ENCODE data around the gene COL25A1.
"Not testable (repeated sequence)": the region's sequence is repeated elsewhere in the genome, so short reads cannot be mapped to it uniquely, and the experiment has no call there.

COL25A1 gene

DNA sequence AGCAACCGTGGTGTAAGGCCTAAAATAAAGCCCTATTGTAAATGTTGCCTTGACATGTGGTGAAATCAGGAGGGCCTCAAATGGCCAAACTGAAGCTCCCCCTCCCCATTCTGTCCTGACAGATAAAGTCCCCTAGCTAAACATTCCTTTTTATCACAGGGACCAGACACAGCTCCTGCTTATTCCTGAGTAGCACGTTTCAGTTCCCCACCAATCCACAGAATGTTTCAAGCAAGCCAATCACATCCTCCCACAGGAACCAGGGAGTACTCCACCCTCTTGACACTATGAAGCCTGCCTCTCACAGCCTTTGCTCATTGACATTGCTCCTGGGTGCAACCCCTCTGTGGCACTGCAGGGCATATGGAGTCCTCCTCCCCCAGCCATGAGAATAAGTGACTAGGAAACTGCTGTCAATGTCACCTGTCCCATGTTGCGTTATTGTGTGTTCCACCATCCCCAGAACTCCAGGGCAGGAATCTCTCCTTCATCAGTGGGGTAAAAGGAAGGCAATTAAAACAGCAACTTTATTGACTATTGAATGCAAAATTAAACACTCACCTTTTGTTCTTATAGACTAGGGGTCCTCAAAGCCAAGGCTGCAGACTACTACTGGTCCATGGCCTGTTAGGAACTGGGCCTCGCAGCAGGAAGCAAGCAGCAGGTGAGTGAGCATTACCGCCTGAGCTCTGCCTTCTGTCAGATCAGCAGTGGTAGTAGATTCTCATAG is 128.1 kb downstream of the COL25A1 start:
- in situ Hi-C loops (cut with MboI; ENCODE audit: low sequenced_read_pairs): no loop called here

DNA sequence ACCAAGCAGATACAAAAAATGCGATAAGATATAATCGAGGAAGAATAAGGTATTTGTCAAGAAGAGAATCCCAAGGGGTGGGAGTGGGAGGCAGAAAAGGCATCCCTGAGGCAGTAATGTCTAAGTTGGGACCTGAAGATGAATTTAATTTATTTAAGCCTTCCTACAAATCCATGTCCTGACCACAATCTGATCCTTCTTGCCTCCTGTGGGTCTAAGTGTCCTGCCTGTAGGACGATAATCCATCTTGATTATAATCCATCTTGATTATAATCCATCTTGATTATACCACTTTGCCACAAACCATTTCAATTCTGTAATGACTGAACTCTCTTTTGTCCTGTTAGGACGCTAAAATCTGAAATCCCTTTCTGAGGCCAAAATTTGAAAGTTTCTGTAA is 130.2 kb downstream of the COL25A1 start:
- in situ Hi-C loops (cut with MboI; ENCODE audit: low sequenced_read_pairs): no loop called here

DNA sequence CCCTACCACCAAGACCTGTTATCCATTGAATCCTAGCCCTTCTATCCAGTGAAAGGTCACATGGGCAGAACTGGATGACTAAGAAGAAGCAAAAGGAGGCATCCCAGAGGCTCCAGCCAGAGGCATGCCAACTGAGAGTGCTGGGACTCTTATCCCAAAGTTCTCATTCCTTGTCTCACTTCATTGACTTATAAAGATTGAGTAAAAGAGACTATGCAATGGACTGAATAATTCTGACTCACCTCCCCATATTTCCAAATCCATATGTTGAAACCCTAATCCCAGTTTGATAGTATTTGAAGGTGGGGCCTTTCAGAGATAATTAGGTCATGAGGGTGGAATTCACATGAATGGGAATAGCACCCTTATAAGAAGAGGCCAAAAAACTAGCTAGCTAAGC is 131.4 kb downstream of the COL25A1 start:
- in situ Hi-C loops (cut with MboI; ENCODE audit: low sequenced_read_pairs): no loop called here

DNA sequence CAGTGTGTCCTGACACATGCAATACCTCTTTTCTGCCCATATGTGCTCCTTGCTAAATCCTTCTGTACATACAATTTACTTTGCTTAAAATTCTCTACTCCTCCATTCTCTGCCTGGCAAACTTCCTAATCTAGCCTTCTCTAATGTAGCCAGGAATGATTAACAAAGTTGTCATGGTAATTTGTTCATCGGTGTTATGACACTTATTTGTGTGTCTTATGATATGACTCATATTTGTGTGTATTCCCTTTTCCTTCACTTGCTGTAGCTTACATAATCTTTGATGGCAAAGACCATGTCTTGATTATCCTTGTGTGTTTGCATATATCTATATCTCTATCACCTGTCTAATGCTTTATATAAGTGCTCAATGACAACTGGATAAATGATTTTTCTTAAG is 133.3 kb downstream of the COL25A1 start:
- in situ Hi-C loops (cut with MboI; ENCODE audit: low sequenced_read_pairs): no loop called here

DNA sequence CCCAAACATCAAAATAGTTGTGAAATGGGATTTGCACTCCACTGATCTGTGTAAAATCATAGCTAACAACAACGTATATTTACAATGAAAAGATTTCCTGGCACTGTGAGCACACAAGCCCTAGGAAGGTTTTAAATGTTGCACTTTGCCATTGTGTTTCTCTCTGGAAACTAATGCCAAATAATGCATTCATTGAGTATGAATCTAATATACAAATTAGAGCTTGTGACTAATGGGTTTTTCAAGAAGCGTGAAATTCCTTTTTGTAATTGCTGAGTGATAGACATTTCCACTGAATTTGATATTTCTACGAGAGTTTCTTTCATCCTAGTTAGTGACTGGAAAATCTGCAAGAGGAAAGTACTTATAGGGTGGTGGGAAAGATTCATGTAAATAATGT is 135.9 kb downstream of the COL25A1 start:
- in situ Hi-C loops (cut with MboI; ENCODE audit: low sequenced_read_pairs): no loop called here

DNA sequence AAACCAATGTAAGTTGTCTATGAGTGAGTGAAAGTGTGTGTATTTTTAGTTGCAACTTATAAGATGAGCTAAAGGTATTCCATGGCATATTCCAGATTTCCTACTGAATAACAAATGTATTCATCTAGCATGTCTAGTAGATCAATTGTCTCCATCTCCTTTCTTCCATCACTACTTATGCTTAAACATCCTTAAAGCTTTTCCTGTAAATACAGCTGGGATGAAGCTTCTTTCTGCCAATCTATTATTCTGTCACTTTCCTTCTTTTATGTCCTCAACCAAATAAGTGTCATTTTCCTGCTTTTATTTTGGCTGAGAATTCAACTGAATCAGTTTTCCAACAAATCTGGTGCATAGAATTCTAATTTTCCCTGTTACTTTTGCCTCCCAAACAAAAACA is 136.3 kb downstream of the COL25A1 start:
- in situ Hi-C loops (cut with MboI; ENCODE audit: low sequenced_read_pairs): no loop called here

DNA sequence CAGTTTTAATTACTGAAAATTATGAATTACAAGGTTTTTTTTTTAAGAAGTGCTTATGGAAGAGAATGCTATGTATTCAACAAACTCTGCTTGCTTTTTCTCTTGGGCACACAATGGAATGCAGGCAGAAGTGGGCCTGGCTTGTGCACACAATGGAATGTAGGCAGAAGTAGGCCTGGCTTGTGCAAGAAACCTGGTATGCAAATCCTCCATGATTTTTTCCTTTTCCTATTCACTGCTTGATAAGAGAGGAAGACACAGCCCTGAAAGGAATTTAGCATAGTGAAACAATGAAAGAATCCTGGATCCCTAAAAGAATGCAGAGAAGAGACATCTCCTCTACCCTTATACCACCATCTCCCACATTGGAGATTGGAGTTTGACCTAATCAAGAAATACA is 138.4 kb downstream of the COL25A1 start:
- in situ Hi-C loops (cut with MboI; ENCODE audit: low sequenced_read_pairs): no loop called here

DNA sequence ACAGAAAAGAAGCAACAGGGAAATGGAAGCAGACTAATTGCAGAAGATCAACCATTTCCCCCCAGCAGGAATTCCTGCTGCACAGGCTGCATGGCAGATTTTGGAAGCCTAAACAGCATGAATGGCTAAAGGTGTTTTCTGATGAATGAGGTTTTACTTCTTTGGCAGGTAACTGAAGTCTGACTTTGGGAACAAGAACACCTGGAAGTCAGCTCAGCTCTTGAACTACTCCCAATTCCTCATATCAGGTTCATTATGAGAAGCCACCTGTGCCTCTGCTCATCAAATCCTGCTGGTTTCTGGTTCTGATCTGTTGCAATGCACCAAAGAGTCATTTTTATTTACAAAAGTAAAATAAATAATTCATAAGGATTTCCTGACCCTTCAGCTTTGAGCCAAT is 139.0 kb downstream of the COL25A1 start:
- in situ Hi-C loops (cut with MboI; ENCODE audit: low sequenced_read_pairs): no loop called here

DNA sequence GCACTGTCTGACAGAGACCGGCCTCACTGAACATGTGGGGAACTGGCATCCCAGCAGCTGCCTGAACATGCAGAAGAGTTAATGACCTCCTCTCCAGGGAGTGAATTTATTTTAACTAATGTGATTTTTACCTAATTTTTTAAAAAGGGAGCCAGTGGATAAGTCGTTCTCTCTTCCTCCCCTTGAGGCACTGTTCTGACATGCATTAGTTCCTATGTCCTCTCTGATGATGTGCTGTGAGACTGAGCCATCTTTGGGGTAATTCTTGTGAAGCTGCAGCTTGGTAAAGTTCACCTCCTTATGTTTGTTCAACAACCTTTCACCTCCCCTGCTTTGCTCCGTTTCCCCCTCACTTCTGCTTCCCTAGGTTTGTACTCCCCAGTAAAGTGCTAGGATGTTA is 139.7 kb downstream of the COL25A1 start:
- in situ Hi-C loops (cut with MboI; ENCODE audit: low sequenced_read_pairs): no loop called here

DNA sequence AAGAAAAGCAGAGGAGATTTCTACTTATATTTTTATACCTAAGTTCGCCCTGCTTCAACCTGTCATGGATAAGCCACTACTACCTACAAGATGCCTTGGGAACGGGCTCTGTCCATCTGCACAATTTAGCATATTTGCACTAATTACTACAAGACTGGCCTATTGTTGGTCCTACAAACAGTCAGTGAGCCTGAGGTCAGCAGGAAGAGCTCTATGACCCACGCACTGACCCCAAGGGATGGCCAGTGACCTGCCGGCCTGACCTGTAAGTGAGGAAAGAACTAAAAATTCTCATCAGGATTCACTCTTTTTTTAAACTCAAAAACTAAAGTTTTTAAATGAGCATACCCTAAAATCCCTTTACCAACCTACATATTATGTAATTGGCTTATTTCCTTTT is 142.0 kb downstream of the COL25A1 start:
- in situ Hi-C loops (cut with MboI; ENCODE audit: low sequenced_read_pairs): no loop called here

DNA sequence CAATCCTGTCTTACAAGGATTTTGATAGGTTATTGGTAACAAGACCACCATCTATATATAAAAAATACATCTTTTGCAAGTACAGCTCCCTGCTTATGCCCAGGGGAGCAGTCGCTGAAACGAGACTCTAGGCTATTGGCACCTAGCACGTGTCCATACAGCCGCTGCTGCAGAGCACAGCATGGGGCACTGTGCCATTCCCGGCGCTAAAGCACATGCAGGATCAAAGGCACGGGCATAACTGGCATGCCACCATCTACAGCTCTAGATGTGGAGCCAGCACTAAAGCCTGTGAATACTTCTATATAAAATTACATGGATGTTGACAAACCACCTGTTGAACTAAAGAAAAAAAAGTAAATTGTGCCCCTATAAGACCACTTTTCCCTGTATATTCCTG is 144.8 kb downstream of the COL25A1 start:
- in situ Hi-C loops (cut with MboI; ENCODE audit: low sequenced_read_pairs): no loop called here

DNA sequence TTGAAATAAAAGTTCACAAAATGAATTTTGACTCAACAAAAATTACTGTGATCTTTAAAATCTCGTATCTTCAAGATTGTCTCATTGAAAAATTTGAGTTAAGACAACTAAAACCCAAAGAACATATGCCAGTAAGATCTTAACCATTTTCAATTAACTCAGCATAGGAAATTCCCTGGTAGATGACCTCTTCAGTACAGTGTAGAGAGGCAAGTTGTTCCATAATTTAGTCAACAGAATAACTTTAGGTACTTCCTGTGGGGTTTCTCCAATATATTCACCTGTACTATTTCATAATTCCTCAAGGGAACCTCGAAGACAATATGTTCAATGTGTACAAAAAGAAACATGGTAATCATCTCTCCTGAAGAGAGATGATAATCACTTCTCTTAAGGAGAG is 145.3 kb downstream of the COL25A1 start:
- in situ Hi-C loops (cut with MboI; ENCODE audit: low sequenced_read_pairs): no loop called here

DNA sequence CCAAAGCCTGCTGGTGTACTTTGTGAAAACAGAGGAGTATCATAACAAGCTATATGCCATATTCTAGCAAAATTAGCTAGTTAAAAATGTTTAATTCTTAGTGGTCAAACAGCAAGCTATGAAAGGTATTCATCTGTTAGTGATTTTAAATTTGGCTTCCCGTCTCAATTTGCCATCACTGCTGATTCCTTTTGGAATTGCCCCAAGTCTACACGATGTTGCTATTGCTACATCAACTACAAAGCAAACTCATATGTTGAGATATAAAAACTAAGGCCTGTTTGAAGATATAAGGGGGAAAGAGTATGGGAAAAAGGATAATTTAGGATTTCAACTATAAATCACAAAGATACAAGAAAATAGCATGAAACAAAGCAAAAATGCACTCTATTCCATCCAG is 146.1 kb downstream of the COL25A1 start:
- in situ Hi-C loops (cut with MboI; ENCODE audit: low sequenced_read_pairs): no loop called here

DNA sequence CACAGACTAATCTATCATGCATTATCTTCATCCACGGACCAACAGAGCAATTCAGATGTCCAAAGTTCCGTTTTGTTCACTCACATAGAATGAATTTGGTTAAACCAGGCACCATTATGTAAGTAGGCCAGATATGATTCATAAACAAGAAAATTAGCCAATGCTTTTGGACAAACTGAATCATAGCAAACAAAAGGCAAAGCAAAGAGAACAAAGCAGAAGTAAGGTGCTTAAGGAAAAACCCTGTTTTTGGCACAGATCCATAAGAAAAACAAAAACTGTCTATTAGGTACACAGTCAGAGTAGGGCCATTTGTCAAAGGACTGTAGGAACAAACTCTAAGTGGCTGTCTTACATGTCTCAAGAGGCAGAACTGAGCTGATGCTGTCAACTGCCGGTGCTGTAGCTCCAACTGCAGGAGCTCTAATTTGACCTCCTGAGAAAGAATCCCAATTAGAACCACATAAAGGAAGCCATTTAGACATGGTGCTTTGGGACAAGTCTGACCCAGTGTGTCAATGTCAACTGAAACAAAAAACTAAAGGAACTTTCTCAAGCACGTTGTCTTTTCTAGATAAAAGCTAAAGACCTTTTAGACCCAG is 146.7 kb downstream of the COL25A1 start:
- in situ Hi-C loops (cut with MboI; ENCODE audit: low sequenced_read_pairs): no loop called here

DNA sequence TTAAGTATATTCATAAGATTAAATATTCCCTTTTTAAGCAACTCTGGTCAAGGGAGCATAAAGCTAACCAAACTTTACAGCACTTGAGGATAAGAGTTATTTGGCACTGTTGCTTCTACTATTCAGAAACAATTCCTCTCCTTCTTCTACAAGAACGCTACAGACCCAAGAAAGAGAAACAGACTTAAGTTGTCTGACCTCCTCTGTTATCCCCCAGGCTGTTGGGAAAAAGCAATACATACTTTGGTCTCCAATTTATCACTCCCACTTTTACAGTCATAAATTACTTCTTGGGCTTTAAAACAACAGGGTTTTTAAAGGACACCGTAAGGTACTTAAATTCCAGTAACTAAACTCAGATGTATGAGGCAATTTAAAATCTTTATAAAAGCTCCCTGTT is 147.4 kb downstream of the COL25A1 start:
- in situ Hi-C loops (cut with MboI; ENCODE audit: low sequenced_read_pairs): no loop called here

DNA sequence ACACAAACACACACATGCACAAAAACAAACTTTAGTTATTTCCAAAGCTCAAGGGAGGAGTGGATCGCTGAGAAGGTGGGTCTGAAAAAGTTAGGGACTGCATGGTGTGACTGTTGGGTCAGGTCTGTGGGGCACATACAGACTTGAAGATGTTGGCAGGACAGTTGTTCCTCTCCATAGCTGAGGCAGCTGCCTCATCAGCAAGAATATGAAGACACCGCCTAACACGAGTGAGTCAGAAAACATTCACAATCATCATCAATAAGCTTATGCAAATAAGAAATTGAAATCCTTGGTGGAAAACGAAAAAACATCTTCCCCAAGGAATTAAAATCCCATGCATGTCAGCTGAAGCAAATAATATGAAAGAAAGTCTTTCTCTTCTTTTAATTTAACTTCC is 148.0 kb downstream of the COL25A1 start:
- in situ Hi-C loops (cut with MboI; ENCODE audit: low sequenced_read_pairs): no loop called here

DNA sequence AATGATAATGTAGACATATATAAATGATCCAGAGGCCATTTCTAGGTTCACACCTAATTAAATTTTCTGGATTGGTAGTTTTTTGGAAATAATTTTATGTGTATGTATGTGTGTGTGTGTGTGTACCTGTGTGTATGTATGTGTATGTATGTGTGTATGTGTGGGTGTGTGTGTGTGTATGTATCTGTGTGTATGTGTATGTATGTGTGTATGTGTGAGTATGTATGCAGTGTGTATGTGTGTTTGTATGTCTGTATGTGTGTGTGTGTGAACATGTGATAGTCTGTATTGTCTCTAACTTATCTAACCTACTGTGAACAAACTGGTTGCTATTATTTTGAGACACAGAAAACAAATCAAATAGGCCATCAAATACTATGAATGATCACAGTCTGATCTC is 152.6 kb downstream of the COL25A1 start:
- in situ Hi-C loops (cut with MboI; ENCODE audit: low sequenced_read_pairs): no loop called here

DNA sequence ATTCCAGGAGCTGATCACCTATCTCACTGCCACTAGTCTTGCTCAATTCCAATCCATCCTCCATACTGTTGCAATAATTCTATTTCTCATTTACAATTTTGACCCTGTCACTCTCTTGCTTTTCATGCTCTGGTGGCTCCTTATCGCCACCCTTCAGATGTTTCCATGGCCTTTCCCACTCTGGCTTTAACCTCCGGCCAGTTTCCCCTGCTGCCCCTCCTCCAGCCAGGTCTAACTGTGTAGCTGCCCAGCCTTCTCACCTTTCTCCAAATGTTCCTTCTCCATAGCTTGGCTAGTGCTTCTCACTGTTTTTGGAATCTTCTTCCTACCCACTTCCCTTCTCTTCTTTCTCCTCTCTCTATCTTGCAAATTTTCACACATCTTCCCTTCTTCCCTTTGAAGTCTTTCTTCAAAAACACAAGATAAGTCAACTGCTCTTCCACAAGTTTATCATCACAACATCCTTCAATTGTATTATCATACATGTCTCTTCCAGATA is 153.8 kb downstream of the COL25A1 start:
- in situ Hi-C loops (cut with MboI; ENCODE audit: low sequenced_read_pairs): no loop called here

DNA sequence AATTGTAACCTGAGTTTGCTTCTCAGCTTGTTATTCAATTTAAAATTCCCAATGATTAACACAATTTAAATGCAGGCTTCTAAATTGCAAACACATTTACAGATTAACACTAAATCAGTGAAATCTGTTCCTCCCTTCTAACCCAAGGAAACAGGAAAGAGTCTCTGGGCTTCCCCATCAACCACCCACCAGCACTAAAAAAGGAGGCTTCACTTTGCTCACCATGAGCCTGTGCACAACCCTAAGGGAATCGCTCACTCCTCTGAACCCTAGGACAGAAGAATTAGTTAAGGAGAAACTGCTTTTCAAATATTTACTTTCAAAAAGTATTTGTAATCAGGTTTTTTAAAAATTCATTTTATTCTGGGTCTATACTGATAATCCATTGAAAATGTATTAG is 155.3 kb downstream of the COL25A1 start:
- in situ Hi-C loops (cut with MboI; ENCODE audit: low sequenced_read_pairs): no loop called here

DNA sequence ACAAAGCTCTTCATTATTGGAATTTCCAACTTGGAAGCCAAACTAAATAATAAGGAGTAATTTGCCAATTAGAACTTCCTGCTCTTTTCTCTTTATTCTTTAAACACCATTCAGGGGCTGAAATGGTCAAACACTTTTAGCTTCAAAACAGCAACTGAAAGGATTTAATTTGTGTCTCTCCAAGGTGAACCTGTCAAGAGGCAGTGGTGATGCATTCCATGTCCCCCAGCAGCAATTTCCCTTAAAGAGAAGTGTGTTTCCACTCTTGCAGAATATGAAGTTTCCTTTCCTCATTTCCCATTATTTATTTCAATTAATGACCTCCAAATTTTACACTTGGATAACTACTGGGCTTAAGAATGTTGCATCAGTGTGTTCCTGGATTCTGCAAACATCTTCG is 156.0 kb downstream of the COL25A1 start:
- in situ Hi-C loops (cut with MboI; ENCODE audit: low sequenced_read_pairs): no loop called here

DNA sequence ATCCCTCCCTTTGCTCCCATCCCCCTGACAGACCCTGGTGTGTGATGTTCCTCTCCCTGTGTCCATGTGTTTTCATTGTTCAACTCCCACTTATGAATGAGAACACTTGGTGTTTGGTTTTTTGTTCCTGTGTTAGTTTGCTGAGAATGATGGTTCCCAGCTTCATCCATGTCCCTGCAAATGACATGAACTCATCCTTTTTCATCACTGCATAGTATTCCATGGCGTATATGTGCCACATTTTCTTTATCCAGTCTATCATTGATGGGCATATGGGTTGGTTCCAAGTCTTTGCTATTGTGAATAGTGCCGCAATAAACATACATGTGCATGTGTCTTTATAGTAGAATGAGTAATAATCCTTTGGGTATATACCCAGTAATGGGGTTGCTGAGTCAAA is 164.3 kb downstream of the COL25A1 start:
- in situ Hi-C loops (cut with MboI; ENCODE audit: low sequenced_read_pairs): not testable (repeated sequence)

DNA sequence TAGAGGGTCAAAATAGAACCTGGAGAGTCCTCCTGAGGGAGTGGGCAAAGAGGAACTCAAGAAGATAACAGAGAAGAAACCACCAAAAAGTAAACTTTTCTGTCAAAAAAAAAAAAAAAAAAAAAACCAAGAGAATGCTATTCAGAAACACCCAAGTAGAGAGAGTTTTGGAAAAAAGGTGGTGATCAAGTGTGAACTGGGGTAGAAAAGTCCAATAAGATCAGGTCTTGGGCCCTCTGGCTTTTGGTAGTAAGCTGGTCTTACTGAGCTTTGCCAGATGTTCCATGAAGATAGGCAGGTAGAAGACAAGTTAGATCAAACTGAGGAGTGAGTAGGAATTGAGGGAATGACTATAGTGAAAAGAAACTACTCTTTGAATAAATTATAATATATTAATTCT is 167.5 kb downstream of the COL25A1 start:
- in situ Hi-C loops (cut with MboI; ENCODE audit: low sequenced_read_pairs): no loop called here

DNA sequence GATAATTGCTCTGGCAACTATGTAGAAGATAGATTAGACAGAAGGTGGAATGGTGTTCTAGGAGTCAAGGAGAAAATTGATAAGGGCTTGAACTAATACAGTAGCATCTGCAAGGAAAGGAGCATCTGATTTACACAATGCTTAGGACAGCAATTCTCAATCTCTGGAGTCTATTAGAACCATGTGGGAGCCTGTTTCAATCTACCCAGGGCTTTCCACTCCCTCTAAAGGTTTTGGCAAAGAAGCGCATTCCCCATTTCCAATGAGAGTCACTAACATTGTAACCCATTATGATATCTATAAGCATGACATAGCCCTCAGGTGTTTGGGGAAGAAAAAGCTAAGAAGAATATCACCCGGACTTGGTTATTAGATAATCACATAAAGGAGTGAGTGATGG is 168.2 kb downstream of the COL25A1 start:
- in situ Hi-C loops (cut with MboI; ENCODE audit: low sequenced_read_pairs): no loop called here

Data from HL-60/S4 (cell line).